AG10803 (cell line): ENCODE measurements around the gene MYH1.

ENCODE experiments used
- DNase-seq: peaks from one replicate; pipeline ENCODE4 v3.0.0; 2010; ENCODE audit warnings: low read depth
- H3K4me3 ChIP-seq: 2 replicates; pipeline ENCODE4 v1.5.1; 2011; ENCODE audit warnings: mild to moderate bottlenecking, low read length, control low read depth
- TF ChIP-seq, protein P1 (sequence below): conservative IDR thresholded peaks from 2 replicates; pipeline ENCODE4 v1.5.1; 2011; ENCODE audit warnings: mild to moderate bottlenecking, low read length, control low read depth, inconsistent platforms

Gene MYH1

DNA sequence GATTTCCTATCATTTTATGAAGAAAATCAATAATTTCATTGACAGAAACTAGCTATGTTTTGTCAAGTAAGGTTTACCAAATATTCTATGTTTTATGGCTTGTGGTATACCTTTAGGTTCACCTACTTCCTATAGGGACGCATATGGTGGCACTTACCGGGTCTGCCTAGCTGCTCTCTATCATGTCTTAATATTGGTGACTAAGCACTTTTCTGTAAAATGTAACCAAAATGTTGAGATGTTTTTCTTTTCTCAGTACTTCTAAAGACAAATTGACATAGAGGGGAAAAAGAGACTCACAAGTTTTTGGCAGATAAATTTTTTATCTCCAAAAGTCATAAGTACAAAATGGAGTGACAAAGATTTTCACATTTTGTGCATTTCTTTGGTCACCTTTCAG is 26.3 kb downstream of the MYH1 start:
- TF ChIP-seq, protein P1, sequence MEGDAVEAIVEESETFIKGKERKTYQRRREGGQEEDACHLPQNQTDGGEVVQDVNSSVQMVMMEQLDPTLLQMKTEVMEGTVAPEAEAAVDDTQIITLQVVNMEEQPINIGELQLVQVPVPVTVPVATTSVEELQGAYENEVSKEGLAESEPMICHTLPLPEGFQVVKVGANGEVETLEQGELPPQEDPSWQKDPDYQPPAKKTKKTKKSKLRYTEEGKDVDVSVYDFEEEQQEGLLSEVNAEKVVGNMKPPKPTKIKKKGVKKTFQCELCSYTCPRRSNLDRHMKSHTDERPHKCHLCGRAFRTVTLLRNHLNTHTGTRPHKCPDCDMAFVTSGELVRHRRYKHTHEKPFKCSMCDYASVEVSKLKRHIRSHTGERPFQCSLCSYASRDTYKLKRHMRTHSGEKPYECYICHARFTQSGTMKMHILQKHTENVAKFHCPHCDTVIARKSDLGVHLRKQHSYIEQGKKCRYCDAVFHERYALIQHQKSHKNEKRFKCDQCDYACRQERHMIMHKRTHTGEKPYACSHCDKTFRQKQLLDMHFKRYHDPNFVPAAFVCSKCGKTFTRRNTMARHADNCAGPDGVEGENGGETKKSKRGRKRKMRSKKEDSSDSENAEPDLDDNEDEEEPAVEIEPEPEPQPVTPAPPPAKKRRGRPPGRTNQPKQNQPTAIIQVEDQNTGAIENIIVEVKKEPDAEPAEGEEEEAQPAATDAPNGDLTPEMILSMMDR: no peak
- no peak overlapping the region for H3K4me3 ChIP-seq
- no peak for DNase-seq

DNA sequence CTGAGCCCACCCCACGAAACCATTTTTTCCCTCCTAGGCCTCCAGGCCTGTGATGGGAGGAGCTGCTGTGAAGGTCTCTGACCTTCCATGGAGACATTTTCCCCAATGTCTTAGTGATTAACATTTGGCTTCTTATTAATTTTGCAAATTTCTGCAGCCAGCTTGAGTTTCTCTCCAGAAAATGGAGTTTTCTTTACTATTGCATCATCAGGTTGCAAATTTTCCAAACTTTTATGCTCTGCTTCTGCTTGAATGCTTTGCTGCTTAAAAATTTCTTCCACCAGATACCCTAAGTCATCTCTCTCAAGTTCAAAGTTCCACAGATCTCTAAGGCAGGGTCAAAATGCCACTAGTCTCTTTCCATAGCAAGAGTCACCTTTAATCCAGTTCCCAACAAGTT is 36.1 kb downstream of the MYH1 start:
- TF ChIP-seq, protein P1: no peak
- no peak for DNase-seq
- no peak overlapping the region for H3K4me3 ChIP-seq

DNA sequence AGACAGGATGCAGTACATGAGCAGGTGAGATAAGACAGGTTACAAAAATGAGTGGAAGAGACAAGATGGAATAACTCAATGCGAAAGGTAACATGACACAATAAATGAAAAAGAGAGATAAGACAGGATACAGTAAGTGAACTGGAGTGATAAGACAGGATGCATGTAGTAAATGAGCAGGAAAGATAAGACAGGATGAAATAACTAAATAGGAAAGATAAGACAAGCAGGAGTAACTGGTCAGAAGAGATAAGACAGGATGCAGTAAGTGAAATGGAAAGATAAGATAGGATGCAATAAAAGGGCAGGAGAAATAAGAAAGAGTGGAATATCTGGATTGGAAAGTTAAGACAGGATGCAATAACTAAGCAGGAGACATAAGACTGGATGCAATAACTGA is 40.6 kb downstream of the MYH1 start:
- TF ChIP-seq, protein P1: no peak
- no peak for DNase-seq
- H3K4me3 ChIP-seq: no peak overlapping the region

DNA sequence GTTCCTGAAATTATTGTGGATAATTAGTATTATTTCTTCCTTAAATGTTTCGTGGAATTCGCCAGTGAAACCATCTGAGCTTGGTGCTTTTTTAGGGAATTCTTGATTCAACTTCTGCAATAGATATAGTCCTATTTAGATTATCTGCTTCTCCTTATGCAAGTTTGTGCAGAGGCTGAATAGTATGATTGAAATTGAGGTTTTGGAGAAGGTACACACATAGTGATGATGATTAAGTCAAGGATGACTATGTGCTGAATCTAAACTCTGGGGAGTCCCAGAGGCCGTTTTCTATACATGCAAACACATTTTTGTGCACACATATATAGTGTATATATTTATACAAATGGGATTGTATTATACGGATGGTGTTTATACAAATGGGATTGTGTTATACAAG is 43.8 kb downstream of the MYH1 start:
- TF ChIP-seq, protein P1: no peak
- no peak for DNase-seq
- no peak overlapping the region for H3K4me3 ChIP-seq

DNA sequence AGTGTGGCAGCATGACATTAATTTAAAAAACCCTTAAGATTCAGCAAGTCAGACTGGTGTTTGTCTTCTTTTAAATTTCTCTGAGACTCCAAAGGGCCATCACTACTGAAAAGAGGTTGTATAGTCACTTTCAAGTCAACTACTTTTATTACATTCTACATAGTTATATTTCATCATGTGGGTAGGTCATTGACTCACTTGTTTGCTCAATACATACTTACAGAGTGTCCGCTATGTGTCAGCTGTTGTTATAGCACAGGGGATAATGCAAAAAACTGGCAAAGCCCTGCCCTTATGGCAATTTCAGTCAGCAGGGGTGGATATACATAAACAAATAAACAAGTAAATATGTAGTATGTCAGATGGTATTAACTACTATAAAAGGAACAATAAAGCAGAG is 46.5 kb downstream of the MYH1 start:
- no peak overlapping the region for H3K4me3 ChIP-seq
- peak; percentile 23 for DNase-seq
- TF ChIP-seq, protein P1: no peak

DNA sequence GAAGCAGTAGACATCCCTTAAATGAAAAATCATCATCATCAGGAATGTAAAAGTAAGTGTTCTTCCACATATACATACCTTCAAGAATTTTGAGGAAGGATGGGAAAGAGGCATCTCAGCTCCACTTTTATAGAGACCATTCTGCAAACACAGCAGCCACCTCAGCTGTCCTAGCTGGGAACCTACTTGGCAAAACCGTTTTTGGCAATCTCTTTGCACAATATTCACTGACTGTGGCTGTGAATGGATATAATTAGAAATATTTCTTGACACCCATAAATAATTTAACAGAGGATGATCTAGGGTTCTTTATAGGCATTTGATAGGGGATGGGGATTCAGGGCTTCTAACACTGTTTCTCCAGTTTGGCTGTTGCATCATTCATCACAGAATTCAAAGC is 48.9 kb downstream of the MYH1 start, which contains the start of gene MYH4:
Gene MYH4 (minus strand): TSS at position 101 of the 400 bp plus-strand sequence. CDS start 2,814 bp downstream, outside the sequence.
- TF ChIP-seq, protein P1: no peak
- DNase-seq: no peak
- H3K4me3 ChIP-seq: no peak within 1 kb of the TSS

DNA sequence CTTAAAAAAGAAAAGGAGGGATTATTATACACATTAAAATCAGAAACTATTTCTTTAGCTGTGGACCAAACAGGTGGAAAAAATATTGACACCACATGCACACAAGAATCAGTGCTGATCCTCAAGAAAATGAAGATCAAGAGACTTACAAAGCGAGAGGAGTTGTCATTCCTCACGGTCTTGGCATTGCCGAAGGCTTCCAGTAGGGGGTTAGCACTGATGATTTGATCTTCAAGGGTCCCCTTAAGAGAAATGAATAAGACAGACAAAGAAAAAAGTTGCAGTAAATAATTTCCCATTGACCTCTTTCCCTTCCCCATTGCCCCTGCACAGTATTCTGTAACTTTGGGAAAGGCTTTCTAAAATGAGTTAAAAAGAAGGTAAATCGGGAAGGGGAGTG is 54.9 kb downstream of the MYH1 start:
- TF ChIP-seq, protein P1: no peak
- DNase-seq: no peak

More for the DNA sequence above, 54.9 kb downstream of the MYH1 start:
- no peak overlapping the region for H3K4me3 ChIP-seq
